Fibroblast of pulmonary artery (primary cell): Measurements from ENCODE around the gene KLHL21.

Experiments
- DNase-seq: peaks from one replicate; pipeline ENCODE4 v3.0.0-alpha.2; 2010; ENCODE audit warnings: low read depth
- H3K4me3 ChIP-seq: replicated peaks from 2 replicates; pipeline ENCODE4 v1.5.1; 2011; ENCODE audit warnings: low read depth, mild to moderate bottlenecking, control low read depth, low read length, moderate library complexity
- CTCF ChIP-seq: IDR thresholded peaks from 2 replicates; pipeline ENCODE4 v1.5.1; 2011; ENCODE audit warnings: mild to moderate bottlenecking, control low read depth, low read length, inconsistent platforms; ENCODE audit errors: missing control alignments

The KLHL21 gene

GRCh38 chr1:6577831-6578525 is 24.7 kb downstream of the KLHL21 start:
- TF ChIP-seq CTCF = no peak
- H3K4me3 ChIP-seq = no peak overlapping the region

GRCh38 chr1:6574818-6575217 is 27.9 kb downstream of the KLHL21 start:
- TF ChIP-seq CTCF = no peak
- no peak overlapping the region for H3K4me3 ChIP-seq
- no peak for DNase-seq

More at GRCh38 chr1:6577831-6578525, 24.7 kb downstream of the KLHL21 start:
- DNase-seq = no peak

- DNase-seq = no peak
- H3K4me3 ChIP-seq = no peak overlapping the region
- TF ChIP-seq CTCF = no peak
These were observed 28.5 kb downstream of the KLHL21 start for GRCh38 chr1:6574025-6574620.

- no peak for TF ChIP-seq CTCF
- DNase-seq = no peak
- no peak overlapping the region for H3K4me3 ChIP-seq
These were observed 29.9 kb downstream of the KLHL21 start for GRCh38 chr1:6572653-6573383.

GRCh38 chr1:6570987-6571386 is 31.7 kb downstream of the KLHL21 start:
- no peak for TF ChIP-seq CTCF
- no peak for DNase-seq
- no peak overlapping the region for H3K4me3 ChIP-seq

GRCh38 chr1:6570100-6570499 is 32.6 kb downstream of the KLHL21 start:
- no peak overlapping the region for H3K4me3 ChIP-seq
- no peak for TF ChIP-seq CTCF
- DNase-seq = no peak
